GM12801 (cell line): ENCODE data around the gene KRTAP1-4.

Experiments used
- CTCF ChIP-seq: IDR thresholded peaks from one replicate; pipeline ENCODE4 v1.5.1; 2011; ENCODE audit warnings: control low read depth; ENCODE audit not compliant: insufficient read length; ENCODE audit errors: extremely low read depth

Gene KRTAP1-4

GRCh38 chr17:40997361-40997760 lies 32.6 kb downstream of the KRTAP1-4 start:
- no peak for TF ChIP-seq CTCF

GRCh38 chr17:40996829-40997228 lies 33.2 kb downstream of the KRTAP1-4 start:
- TF ChIP-seq CTCF, result no peak

GRCh38 chr17:40995116-40995515 lies 34.9 kb downstream of the KRTAP1-4 start:
- no peak for TF ChIP-seq CTCF

- TF ChIP-seq CTCF, result no peak
Observed at GRCh38 chr17:40993839-40994238, 36.2 kb downstream of the KRTAP1-4 start, which contains the start of gene KRTAP3-3. KRTAP3-3 (minus strand) TSS chr17:40994164; CDS start chr17:40994097, 67 bp downstream.

GRCh38 chr17:40993084-40993483 lies 36.9 kb downstream of the KRTAP1-4 start:
- TF ChIP-seq CTCF, result no peak

- no peak for TF ChIP-seq CTCF
Observed at GRCh38 chr17:40992666-40993065, 37.3 kb downstream of the KRTAP1-4 start.

- TF ChIP-seq CTCF, result no peak
Observed at GRCh38 chr17:40986920-40987319, 43.1 kb downstream of the KRTAP1-4 start.

- no peak for TF ChIP-seq CTCF
Observed at GRCh38 chr17:40984226-40984625, 45.8 kb downstream of the KRTAP1-4 start, which contains the start of gene KRT40. KRT40 (minus strand) TSS chr17:40984326; CDS start chr17:40984273, 53 bp downstream.
